NB4 (cell line): ENCODE measurements around the gene NNMT.

Experiments used
- MYC ChIP-seq: IDR thresholded peaks from 2 replicates; pipeline ENCODE4 v1.6.1; 2011; ENCODE audit warnings: low read depth, low read length
- POLR2A ChIP-seq: IDR thresholded peaks from 2 replicates; pipeline ENCODE4 v1.6.1; 2011; ENCODE audit warnings: mild to moderate bottlenecking; ENCODE audit not compliant: insufficient read length; ENCODE audit errors: extremely low read depth
- TF ChIP-seq, protein P1 (sequence below): IDR thresholded peaks from one replicate; pipeline ENCODE4 v1.5.1; 2012; ENCODE audit warnings: low read depth, low read length
- TF ChIP-seq, protein P2 (sequence below): IDR thresholded peaks from 2 replicates; pipeline ENCODE4 v1.6.1; 2011; ENCODE audit warnings: low read depth, low read length

DNA sequence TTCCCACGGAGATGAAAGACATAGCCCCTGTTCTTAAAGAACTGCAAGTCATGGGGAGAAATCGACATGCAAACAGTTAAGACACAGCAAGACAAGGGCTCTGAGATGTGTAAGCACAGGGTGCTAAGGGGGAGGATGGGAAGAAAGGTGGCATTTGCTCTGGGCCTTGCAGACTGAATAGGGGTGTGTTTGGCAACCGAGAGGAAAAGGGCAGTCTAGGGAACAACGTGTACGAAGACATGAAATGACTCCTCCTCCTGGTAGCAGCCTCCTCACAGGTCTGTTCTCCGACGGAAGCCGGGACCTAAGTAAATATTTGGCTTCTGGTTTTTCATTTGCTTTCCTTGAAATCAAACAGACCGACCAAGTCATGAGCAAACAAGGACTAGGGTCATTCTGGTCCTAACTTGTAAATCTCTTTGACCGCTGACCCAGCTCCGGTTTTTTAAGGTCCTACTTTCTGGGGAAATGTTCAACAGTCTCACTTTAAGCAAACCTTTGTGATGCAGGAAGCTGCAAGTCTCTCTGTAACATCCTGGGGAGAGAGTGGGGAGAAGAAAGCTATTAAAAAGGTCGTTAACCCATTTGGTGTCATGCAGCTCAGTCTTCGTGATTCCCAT, 19.7 kb downstream of the NNMT start:
- TF ChIP-seq, protein P1, sequence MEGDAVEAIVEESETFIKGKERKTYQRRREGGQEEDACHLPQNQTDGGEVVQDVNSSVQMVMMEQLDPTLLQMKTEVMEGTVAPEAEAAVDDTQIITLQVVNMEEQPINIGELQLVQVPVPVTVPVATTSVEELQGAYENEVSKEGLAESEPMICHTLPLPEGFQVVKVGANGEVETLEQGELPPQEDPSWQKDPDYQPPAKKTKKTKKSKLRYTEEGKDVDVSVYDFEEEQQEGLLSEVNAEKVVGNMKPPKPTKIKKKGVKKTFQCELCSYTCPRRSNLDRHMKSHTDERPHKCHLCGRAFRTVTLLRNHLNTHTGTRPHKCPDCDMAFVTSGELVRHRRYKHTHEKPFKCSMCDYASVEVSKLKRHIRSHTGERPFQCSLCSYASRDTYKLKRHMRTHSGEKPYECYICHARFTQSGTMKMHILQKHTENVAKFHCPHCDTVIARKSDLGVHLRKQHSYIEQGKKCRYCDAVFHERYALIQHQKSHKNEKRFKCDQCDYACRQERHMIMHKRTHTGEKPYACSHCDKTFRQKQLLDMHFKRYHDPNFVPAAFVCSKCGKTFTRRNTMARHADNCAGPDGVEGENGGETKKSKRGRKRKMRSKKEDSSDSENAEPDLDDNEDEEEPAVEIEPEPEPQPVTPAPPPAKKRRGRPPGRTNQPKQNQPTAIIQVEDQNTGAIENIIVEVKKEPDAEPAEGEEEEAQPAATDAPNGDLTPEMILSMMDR: no peak
- TF ChIP-seq POLR2A (no peak), MYC (no peak)
- TF ChIP-seq, protein P2, sequence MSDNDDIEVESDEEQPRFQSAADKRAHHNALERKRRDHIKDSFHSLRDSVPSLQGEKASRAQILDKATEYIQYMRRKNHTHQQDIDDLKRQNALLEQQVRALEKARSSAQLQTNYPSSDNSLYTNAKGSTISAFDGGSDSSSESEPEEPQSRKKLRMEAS: no peak
